H7 (cell line): Measurements from ENCODE around the gene MBNL2. TPM values are rescaled to one million over a fixed set of nuclear protein-coding genes. Genes with fewer than 3 reads are reported as not detected.

Experiments used
- DNase-seq: peaks from one replicate; pipeline ENCODE4 v3.0.0; 2012
- H3K27me3 ChIP-seq: 2 replicates; pipeline ENCODE4 v1.6.0; 2011; ENCODE audit warnings: mild to moderate bottlenecking, low read length; ENCODE audit not compliant: control insufficient read depth, insufficient read depth
- H3K36me3 ChIP-seq: replicated peaks from 2 replicates; pipeline ENCODE4 v1.5.1; 2011; ENCODE audit warnings: low read length; ENCODE audit not compliant: control insufficient read depth, insufficient read depth
- H3K4me3 ChIP-seq: 2 replicates; pipeline ENCODE4 v1.5.1; 2011; ENCODE audit warnings: low read depth, mild to moderate bottlenecking, control low read depth, low read length, moderate library complexity; ENCODE audit not compliant: insufficient read depth
- total RNA-seq: library from RNA; depleted of rRNA; stranded (reverse); fragments of >200 nt; shearing (Covaris generic); gene quantifications from 2 replicates; pipeline ENCODE4 v1.2.3, GENCODE V29; 2014

MBNL2 gene
- total RNA-seq, 1 experiment from 2014 or later: 1.0 TPM

GRCh38 chr13:97259798-97260714 is 37.9 kb downstream of the MBNL2 start:
- no peak for DNase-seq
- H3K27me3 ChIP-seq: no peaks in the 10 kb centered on the region
- no peaks in the 10 kb centered on the region for H3K36me3 ChIP-seq
- H3K4me3 ChIP-seq: no peak overlapping the region

DNA sequence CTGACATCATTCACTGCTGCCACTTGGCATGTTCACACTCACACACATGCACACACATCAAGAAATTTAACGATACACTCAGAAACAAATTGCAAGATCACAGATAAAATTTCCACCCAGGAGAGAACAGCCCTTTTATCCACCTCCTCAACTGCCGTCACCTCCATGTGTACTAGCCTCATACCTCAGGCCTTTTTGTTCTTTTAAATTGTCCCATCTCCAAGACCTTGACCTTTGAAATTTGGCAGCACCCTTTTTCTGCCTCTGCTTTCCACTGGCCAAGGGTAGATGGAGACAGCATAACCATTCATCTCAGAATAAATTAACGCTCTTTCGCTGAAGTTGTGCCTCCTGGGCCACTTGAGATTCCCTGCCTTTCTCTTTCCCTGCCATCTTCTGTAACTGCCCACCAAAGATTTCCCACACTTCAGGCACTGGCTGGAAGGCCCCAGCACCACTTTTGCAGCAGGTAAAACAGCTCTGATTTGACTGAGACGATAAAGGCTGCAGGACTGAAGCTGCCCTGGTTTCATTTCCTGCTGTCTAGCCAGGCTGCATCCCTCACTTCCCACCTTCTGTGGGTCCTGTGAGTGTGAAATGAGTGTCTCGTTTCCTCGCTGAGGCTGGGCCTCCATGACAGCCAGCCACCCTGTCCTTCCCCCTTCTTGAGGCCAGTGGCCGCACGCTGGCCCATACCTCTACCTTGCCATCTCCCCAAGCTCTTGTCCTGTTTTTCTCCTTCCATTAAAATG is 39.3 kb downstream of the MBNL2 start:
- Histone ChIP-seq H3K4me3 (no peak overlapping the region), H3K36me3 (no peaks in the 10 kb centered on the region), H3K27me3 (no peaks in the 10 kb centered on the region)
- no peak for DNase-seq

- H3K27me3 ChIP-seq: no peaks in the 10 kb centered on the region
- no peak for DNase-seq
- H3K4me3 ChIP-seq: no peak overlapping the region
- no peaks in the 10 kb centered on the region for H3K36me3 ChIP-seq
Measured at GRCh38 chr13:97262058-97262457, 39.9 kb downstream of the MBNL2 start.

- no peak for DNase-seq
- H3K36me3 ChIP-seq: no peaks in the 10 kb centered on the region
- no peaks in the 10 kb centered on the region for H3K27me3 ChIP-seq
- H3K4me3 ChIP-seq: no peak overlapping the region
Measured at GRCh38 chr13:97263160-97263559, 41.0 kb downstream of the MBNL2 start.

GRCh38 chr13:97264663-97265062 is 42.5 kb downstream of the MBNL2 start:
- no peaks in the 10 kb centered on the region for H3K27me3 ChIP-seq
- DNase-seq: no peak
- no peak overlapping the region for H3K4me3 ChIP-seq
- no peaks in the 10 kb centered on the region for H3K36me3 ChIP-seq

GRCh38 chr13:97266332-97266731 is 44.2 kb downstream of the MBNL2 start:
- Histone ChIP-seq H3K4me3 (no peak overlapping the region), H3K36me3 (no peaks in the 10 kb centered on the region), H3K27me3 (no peaks in the 10 kb centered on the region)
- DNase-seq: peak; percentile 44

GRCh38 chr13:97266772-97267417 is 44.8 kb downstream of the MBNL2 start:
- DNase-seq: no peak
- H3K36me3 ChIP-seq: no peaks in the 10 kb centered on the region
- no peak overlapping the region for H3K4me3 ChIP-seq
- no peaks in the 10 kb centered on the region for H3K27me3 ChIP-seq

DNA sequence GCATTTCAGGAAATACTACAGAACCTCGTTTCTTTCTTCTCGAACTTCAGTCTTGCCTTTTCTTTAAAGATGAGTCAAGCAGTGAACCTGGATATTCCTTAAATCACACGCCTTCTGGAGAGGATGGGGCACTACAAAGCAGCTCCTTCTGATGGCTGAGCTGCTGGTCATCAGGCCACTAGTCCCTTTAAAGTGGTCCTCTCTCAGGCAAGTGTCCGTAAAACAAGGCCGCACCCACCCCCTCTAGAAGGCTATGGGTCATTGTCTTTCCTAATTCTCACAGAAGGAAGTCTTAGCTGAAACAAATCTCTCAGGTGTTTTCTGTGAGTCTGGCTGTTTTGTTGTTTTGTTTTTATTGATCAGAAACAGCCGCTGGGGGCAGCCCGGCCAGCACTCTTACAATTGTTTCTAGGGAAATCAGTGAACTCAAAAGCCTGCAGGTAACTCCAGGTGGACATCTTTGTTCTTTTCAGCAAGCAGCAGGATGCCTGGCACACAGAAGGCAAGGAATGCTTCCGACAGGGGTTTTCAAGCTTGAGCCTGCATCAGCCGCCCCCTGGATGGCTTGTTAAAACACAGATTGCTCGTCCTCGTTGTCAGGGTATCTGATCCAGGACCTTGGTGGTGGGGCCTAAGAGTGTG is 45.4 kb downstream of the MBNL2 start:
- Histone ChIP-seq H3K4me3 (no peak overlapping the region), H3K27me3 (no peaks in the 10 kb centered on the region), H3K36me3 (no peaks in the 10 kb centered on the region)
- peak; percentile 54 for DNase-seq

GRCh38 chr13:97268772-97269171 is 46.6 kb downstream of the MBNL2 start:
- DNase-seq: no peak
- H3K4me3 ChIP-seq: no peak overlapping the region
- H3K36me3 ChIP-seq: no peaks in the 10 kb centered on the region
- no peaks in the 10 kb centered on the region for H3K27me3 ChIP-seq

DNA sequence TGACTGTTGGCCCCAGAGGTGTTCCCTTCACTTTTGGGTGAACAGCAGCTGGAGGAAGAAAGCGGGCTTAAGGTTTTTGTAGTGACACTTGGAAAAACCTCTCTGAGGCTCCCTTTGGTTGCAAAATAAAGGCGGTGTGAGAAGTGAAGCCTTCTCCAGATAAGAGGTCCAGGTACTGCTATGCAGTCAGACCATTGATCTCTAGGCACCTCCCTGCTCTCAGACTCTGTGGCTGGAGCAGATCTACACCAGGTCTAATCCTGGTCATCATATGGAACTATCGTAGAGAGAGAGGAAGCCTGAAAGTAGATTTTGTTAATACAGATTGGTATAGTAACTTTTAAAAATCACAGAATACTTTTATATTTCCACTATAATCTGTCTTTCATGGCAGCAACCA is 47.5 kb downstream of the MBNL2 start:
- DNase-seq: no peak

DNA sequence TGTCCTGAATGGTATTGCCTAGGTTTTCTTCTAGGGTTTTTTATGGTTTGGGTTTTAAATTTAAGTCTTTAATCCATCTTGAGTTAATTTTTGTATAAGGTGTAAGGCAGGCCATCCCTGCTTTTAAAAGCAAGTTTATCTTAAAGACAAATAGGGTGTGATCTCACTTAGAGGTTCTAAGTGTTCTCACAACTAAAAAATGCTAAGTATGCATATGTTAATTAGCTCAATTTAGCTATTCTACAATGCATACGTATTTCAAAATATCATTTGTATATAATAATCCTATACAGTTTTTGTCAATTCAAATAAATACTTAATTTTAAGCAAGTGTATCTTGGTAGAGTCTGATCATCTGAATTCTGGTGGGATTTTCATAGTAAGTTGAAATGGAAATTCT is 50.4 kb downstream of the MBNL2 start:
- no peaks in the 10 kb centered on the region for H3K27me3 ChIP-seq
- no peak for DNase-seq
- H3K4me3 ChIP-seq: no peak overlapping the region
- H3K36me3 ChIP-seq: no peaks in the 10 kb centered on the region

More for the DNA sequence above, 47.5 kb downstream of the MBNL2 start:
- H3K27me3 ChIP-seq: no peaks in the 10 kb centered on the region
- H3K4me3 ChIP-seq: no peak overlapping the region
- H3K36me3 ChIP-seq: no peaks in the 10 kb centered on the region

DNA sequence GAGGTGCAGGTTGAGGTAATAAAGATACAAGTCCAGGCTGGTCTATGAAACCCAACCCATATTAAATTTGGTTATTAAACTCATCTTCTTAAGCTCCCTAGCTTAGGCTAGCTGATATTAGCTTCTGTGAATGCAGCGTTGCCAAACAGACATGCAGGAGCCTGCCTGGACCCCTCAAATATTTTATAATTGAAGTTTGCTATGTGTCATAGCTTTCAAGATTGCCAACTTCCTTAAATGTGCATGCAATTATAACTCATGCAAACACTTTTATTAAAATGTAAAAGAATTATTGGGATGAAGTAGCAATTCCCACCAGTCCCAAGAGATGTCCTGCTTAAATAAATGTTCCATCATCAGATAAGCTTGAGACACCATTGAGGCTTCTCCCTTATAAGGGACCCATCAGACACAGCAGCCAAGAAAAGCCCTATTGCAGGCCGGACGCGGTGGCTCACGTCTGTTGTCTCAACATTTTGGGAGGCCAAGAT is 51.3 kb downstream of the MBNL2 start:
- Histone ChIP-seq H3K27me3 (no peaks in the 10 kb centered on the region), H3K36me3 (no peaks in the 10 kb centered on the region), H3K4me3 (no peak overlapping the region)
- no peak for DNase-seq

DNA sequence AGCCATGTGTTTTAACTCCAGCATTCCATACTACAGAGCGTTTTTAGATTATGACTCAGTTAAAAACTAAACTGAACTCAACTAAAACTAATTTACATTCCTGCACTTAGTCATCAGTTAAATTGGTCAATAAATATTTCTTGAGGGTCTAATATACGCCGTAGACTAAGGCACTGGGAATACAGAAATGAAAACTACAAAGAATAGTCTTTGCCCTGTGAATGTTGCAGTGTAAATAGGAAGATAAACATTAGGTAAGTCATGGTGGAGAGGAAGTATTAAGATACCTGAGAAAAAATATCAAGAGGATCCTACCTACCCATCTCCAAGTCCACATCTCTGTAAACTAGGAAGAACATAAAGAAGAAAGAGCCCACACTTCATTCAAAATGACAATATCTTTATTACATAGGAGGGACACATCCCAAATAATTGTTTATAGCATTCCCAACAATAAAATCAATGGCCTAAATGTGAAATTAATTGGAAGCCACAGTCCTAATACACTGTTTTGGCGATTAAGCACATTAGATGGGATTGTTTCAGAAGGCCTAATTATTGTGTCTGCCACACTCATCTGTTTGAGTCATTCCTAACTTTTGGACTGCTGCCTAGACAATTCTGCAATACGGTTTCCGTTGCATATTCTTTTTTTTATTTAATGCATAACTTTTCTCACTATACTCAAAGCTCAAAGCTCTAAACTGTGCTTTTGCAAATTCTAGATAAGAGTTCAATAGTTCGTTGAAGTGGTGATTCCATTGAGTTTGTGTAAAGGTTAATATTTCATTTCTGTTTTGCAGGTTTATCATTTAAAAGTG is 52.9 kb downstream of the MBNL2 start:
- no peak overlapping the region for H3K4me3 ChIP-seq
- H3K27me3 ChIP-seq: no peaks in the 10 kb centered on the region
- no peak for DNase-seq
- H3K36me3 ChIP-seq: no peaks in the 10 kb centered on the region
